GM20000 (cell line): Measurements from ENCODE around the gene KCNE2.

Source experiments
- DNase-seq: peaks from one replicate; pipeline ENCODE4 v3.0.0; 2012; ENCODE audit warnings: low spot score
- CTCF ChIP-seq: IDR thresholded peaks from 2 replicates; pipeline ENCODE4 v1.5.1; 2012; ENCODE audit warnings: mild to moderate bottlenecking, control low read depth; ENCODE audit errors: extremely low read depth, missing control alignments

The KCNE2 gene

DNA sequence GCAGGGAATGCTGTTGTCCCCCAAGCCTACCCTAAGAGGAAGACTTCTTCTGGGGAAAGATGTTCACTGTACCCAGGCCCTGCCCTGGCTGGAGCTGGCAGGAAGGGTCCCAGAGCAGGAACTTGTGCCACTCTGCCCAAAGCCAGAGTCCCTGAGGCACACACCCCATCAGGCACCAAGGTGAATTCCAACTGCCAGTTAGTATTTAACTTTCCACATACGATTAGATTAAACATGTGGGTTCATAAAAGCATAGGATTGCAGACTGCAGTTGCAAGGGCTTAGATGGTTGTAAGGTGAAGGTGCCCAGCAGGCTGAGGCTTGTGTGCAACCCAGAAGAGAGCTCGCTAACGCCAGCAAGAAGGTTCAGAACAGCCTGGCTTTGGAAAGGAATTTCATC, at the start of gene KCNE2:
Gene KCNE2 (plus strand): TSS at position 274 of the 400 bp plus-strand sequence. CDS start 6,473 bp downstream, outside the sequence.
- no peak for DNase-seq
- TF ChIP-seq CTCF, result no peak

DNA sequence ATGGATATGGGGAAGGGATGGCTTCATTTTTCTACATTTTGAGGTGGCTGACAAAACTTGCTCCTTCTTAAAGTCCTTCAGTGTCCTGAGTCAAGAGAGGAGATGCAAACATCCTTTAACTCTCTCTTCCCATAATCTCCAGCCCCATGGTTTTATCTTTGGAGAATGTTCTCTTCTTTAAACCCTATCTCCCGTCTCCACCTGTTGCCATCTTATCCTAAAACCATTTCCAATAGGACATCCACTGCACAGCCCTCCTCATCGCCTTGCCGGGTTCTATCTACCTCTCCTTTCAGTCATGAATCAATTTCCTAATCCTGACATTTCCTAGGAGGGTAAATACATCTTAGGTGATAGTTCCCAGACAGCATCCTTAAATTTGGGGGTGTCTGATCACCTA, 44.2 kb upstream of the KCNE2 start:
- no peak for TF ChIP-seq CTCF
- no peak for DNase-seq

- TF ChIP-seq CTCF, result no peak
- DNase-seq, result no peak
Observed at GRCh38 chr21:34320011-34320410, 43.8 kb upstream of the KCNE2 start.

GRCh38 chr21:34330055-34330454, 33.8 kb upstream of the KCNE2 start:
- no peak for TF ChIP-seq CTCF
- no peak for DNase-seq

DNA sequence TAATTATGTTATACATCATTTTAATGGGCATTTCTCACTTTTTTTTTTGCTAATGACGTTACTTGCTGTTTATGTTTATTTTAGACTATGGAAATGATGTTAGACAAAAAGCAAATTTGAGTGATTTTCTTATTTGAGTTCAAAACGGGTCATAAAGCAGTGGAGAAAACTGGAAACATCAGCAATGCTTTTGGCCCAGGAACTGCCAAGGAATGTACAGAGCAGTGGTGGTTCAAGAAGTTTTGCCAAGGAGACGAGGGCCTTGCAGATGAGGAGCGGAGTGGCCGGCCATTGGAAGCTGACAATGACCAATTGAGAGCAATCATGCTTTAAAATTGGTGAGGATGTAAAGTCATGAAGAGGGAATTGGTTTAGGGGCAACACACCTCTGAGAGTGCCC, 32.1 kb upstream of the KCNE2 start:
- no peak for DNase-seq

DNA sequence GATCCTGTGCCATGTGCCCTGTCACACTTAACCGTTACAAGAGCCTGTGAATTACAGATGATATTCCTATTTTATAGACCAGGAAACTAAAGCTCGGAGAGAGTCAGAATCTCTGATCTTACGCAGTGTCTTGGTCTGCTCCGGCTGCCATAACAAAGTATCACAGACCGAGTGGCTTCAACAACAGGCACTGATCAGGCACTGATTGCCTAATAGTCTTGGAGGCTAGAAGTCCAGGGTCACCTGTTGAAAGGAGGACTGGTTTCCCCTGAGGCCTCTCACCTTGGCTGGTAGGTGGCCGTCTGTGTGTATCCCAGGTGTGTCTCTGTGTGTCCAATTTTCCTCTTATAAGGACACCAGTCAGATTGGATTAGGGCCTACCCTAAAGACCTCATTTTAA, 31.5 kb upstream of the KCNE2 start:
- DNase-seq, result no peak
- no peak for TF ChIP-seq CTCF

More for the DNA sequence above, 32.1 kb upstream of the KCNE2 start:
- TF ChIP-seq CTCF, result no peak

- no peak for TF ChIP-seq CTCF
- DNase-seq, result no peak
Observed at GRCh38 chr21:34333121-34333739, 30.6 kb upstream of the KCNE2 start.
